NCI-H774 (cell line): ENCODE measurements around the gene PIK3AP1.
"Not testable (repeated sequence)": the region's sequence is repeated elsewhere in the genome, so short reads cannot be mapped to it uniquely, and the experiment has no call there.

Experiments used
- DNase-seq: peaks from one replicate; lab custom pipeline; 2025; lab: John Stamatoyannopoulos, UW

Gene PIK3AP1

GRCh38 chr10:96578022-96578421, 142.3 kb downstream of the PIK3AP1 start:
- no peak for DNase-seq

GRCh38 chr10:96577069-96577468, 143.2 kb downstream of the PIK3AP1 start:
- no peak for DNase-seq

DNA sequence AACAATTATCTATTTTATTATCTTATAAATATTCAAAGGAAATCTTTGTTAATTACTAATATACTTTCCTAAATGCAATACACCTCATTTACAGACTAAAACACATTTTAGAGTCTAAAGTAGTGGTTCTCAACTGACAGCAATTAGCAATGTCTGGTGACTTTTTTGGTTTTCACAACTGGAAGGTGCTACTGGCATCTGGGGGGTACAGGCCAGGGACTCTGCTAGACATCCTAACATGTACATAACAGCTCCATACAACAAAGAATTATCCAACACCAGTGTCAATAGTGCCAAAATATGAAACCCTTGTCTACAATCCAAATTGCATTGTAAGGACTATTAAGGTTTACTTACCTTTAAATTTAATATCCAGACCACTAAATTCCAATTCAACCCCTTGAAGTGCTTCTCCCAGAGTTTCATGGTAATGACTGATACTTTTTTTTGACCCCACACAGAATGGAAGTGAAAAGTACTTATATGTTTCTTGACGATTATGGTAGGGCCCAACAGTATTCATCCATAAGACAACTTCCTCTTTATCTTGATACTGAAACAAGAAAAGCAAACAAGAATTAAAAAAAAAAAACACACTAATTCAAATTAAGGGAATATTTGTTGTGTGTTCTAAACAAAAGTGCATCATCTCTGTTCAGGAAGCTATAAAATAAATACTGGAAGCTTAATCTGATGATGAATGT, 143.9 kb downstream of the PIK3AP1 start:
- no peak for DNase-seq

- DNase-seq, result not testable (repeated sequence)
These were observed 145.8 kb downstream of the PIK3AP1 start for GRCh38 chr10:96574564-96574963.

DNA sequence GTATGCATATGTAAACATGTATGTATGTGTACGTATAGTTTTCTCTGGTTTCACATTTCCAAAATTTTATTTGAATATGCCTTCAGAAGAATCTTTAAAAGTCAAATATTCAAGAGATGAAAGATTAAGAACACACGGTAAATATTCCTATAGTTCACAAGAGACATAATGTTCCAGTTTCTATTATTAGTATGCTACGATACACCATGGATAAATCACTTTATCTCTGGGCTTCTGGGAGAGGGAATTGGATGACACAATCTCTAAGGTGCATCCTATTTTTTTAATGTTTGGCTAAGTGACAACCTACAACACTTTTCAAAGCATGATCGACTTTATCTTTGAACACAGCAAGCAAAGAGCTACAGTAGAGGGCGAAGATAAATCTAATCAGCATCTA, 147.3 kb downstream of the PIK3AP1 start:
- no peak for DNase-seq

DNA sequence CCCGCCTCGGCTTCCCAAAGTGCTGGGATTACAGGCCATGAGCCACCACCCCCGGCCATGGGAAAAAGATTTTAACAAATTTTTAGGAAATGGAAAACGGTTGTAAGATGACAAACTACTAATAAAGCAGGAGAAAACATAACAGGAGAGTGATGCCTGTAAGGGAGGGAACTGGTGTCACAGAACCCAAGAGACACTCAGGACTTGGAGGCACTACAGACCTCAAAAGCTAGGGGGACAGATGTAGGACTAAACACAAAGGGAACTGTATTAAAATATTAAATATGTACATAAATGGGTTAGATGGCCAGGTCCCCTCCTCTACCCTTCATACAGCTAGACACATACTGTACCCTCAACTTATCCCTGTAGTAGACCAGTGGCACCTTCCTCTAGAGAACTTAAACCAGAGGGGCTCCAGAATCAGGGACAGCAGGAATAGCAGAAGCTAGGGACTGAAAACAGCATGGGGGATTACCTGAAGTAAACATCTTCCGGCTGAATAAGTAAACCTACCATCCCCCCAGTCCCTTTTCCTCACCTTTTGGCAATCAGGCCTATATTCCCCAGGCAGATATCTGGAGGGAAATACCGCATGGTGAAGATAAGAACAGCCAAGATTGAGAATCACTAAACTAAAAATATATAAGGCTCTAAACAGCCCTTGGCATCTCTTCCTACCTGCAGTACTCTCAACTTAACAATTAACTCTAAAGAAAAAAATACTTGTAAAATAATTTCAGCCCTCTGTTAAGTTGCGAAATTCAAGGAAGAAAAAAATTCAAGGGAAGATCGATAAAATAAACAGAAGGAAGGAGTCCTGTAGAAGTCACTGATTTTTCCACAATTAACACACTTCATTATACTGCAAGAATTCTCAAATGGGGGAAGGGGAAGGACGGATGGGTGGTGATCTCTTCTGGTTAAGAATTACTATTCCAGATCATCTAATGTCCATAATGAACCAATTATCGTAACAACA, 149.0 kb downstream of the PIK3AP1 start:
- no peak for DNase-seq

- DNase-seq, result no peak
These were observed 149.8 kb downstream of the PIK3AP1 start for GRCh38 chr10:96570511-96570910.

DNA sequence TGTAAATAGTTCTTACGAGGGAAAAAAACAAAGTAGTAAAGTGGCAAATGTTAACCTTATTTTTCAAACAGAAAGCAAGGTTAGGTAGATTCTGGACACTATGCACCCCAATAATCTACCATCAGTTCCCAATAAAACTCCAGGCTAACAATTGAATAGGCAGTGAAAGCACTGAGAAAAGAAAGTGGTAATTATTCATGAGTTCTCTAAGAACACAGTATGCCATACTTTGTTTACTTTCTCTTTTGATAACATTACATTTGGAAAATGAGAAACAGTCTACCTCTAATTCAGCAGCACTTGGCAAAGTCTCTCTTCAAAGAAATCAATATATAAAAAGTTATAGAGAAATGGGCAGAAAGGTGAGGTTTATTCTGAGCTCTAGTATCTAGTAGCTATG, 151.9 kb downstream of the PIK3AP1 start:
- no peak for DNase-seq

GRCh38 chr10:96565774-96566173, 154.5 kb downstream of the PIK3AP1 start:
- no peak for DNase-seq

DNA sequence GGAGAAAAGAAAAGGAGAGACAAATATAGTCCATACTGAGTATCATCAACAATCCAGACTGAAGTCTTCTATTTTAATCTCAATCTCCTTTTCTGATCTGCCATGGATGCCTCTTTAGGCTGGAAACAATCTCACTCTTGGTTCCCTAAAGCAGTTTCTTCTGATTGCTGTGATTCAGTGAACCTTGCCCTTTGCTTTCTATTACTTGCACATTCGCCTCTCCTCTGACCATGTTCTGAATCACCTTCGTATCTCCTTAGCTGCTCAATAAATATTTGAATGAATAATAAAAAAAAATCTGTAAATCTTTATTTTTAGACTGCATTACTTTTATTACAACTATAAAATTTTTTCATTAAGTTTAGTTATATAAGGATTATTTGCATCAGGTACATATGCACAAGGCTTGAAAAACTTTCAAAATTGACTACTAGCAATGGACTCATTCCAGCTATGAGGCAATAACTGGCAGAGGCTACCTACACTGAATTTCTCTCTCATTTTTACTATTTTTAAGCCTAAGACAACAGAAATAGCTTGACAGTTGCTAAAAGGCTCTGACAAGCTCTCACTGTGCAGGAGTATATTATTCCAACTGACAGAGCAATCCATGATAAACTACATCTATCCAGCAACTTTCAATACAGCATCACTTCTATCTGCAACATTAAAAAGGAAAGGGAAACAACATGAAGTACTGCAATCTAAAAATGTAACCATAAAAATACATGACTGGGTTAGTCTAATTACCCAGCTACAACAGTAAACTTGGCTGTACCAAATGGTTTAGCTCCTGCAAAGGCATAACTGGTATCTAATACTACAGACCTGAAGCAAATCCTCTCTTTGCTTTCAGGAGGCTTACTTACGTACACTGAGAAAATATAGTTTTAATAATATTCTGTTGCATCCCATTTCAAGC, 159.1 kb downstream of the PIK3AP1 start:
- no peak for DNase-seq

DNA sequence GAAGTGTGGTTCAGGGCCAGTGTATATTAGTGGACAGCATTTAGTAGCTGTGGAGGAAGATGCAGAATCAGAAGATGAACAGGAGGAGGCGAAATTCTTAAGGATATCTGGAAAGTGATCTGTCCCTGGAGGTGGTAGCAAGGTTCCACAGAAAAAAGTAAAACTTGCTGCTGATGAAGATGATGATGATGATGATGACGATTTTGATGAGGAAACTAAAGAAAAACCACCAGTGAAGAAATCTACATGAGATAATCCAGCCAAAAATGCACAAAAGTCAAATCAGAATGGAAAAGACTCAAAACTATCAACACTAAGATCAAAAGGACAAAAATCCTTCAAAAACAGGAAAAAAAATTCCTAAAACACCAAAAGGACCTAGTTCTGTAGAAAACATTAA, 159.8 kb downstream of the PIK3AP1 start:
- DNase-seq, result no peak

DNA sequence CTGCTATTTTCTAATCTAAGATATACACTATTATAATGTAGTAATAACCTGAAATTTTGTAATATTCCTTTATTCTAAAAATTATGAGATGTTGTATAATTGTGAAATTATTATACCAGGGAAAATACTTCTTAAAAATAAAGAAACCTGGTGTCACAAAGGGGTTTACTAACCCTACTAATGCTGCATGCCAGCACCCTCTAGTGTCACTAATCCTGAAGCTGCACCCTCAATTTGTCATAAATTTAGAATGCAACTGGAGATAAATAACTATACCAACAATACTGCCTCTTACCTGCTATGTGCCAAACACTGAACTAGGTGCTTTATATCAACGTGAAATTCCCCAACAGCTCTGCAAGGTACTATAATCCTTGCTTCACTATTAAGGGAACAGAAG, 164.3 kb downstream of the PIK3AP1 start:
- no peak for DNase-seq

DNA sequence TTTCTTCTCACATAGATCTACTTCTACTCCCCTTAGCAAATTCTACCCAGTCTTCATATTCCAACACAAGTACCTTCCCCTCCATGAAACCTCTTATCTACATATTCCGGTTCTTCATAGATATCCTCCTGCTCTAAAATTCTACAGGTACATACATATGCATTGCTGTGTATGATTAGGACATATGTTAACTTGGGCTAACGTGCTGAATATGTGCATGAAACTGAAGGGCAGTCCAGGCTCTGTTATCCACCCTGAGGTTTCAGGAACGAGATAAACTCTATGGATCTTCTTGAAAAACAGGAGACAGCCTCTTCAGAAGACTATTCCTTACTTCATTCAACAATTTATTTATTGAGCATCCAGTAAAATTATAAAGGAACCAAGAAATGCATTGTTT, 165.0 kb downstream of the PIK3AP1 start:
- no peak for DNase-seq

GRCh38 chr10:96548589-96548988, 171.7 kb downstream of the PIK3AP1 start:
- DNase-seq, result no peak

DNA sequence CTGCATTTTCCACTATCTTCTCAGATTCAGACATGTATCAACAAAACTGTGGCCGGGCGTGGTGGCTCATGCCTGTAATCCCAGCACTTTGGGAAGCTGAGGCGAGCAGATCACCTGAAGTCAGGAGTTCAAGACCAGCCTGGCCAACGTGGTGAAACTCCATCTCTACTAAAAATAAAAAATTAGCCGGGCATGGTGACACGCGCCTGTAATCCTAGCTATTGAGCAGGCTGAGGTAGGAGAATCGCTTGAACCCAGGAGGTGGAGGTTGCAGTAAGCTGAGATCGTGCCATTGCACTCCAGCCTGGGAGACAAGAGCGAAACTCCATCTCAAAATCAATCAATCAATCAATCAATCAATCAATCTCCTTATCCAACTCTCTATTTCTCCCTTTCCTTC, 174.8 kb downstream of the PIK3AP1 start:
- DNase-seq, result not testable (repeated sequence)
